Caco-2 (cell line): ENCODE data around the gene SLC25A15. TPM values are rescaled to one million over a fixed set of nuclear protein-coding genes. Genes with fewer than 3 reads are reported as not detected.

ENCODE experiments used
- BruUV-seq: library from RNA; stranded (reverse); fragments of 400-500 nt; replicated peaks from 2 replicates; lab custom pipeline; 2021; lab: Mats Ljungman, UMichigan
- CTCF ChIA-PET: fragments of 300-600 bp; sonication (Branson Sonifier 250); formaldehyde crosslinking; loops from one replicate; lab custom pipeline; 2022; ENCODE audit warnings: antibody characterized with exemption; lab: Charles Lee
- POLR2A ChIA-PET: fragments of 300-600 bp; sonication (Branson Sonifier 250); formaldehyde crosslinking; loops from one replicate; lab custom pipeline; 2022; ENCODE audit warnings: antibody characterized with exemption; lab: Charles Lee
- DNase-seq, 2 experiments: peaks; one replicate each; pipeline versions ENCODE4 v3.0.0 to v3.0.0-alpha.2; 2020 to 2022
- H3K27me3 ChIP-seq: replicated peaks from 2 replicates; pipeline ENCODE4 v1.6.0; 2011; ENCODE audit warnings: low read length; ENCODE audit not compliant: control insufficient read depth, insufficient read depth
- H3K36me3 ChIP-seq: 2 replicates; pipeline ENCODE4 v1.5.1; 2011; ENCODE audit warnings: low read length; ENCODE audit not compliant: control insufficient read depth, insufficient read depth
- H3K4me1 ChIP-seq: fragments of 250-450 bp; sonication (Bioruptor Pico); 2 replicates; pipeline ENCODE4 v1.5.1; 2020; ENCODE audit warnings: mild to moderate bottlenecking
- H3K4me3 ChIP-seq: 2 replicates; pipeline ENCODE4 v1.5.1; 2011; ENCODE audit warnings: low read depth, mild to moderate bottlenecking, control low read depth, low read length
- H3K9me3 ChIP-seq: fragments of 250-450 bp; sonication (Bioruptor Pico); 2 replicates; pipeline ENCODE4 v1.5.1; 2020; ENCODE audit warnings: mild to moderate bottlenecking, moderate library complexity
- H3K27ac Mint-ChIP-seq: one replicate; pipeline ENCODE4 v1.8.0; 2022; ENCODE audit warnings: mixed read lengths; ENCODE audit not compliant: unreplicated experiment
- H3K27me3 Mint-ChIP-seq: one replicate; pipeline ENCODE4 v1.8.0; 2022; ENCODE audit warnings: mixed read lengths; ENCODE audit not compliant: insufficient read depth, unreplicated experiment
- H3K36me3 Mint-ChIP-seq: one replicate; pipeline ENCODE4 v1.8.0; 2022; ENCODE audit warnings: mild to moderate bottlenecking, mixed read lengths; ENCODE audit not compliant: insufficient read depth, unreplicated experiment
- H3K4me1 Mint-ChIP-seq: one replicate; pipeline ENCODE4 v1.8.0; 2022; ENCODE audit warnings: low read depth, mixed read lengths; ENCODE audit not compliant: unreplicated experiment
- H3K4me3 Mint-ChIP-seq: one replicate; pipeline ENCODE4 v1.8.0; 2022; ENCODE audit warnings: mild to moderate bottlenecking, moderate library complexity, mixed read lengths; ENCODE audit not compliant: unreplicated experiment
- H3K9me3 Mint-ChIP-seq: one replicate; pipeline ENCODE4 v1.8.0; 2022; ENCODE audit warnings: mixed read lengths; ENCODE audit not compliant: unreplicated experiment
- intact Hi-C: fragments of 100-400 bp; cut with micrococcal nuclease; formaldehyde crosslinking; loops from one replicate; pipeline ENCODE4 v1.10.0; 2022; ENCODE audit not compliant: unreplicated experiment
- total RNA-seq: library from RNA; stranded (reverse); gene quantifications from 2 replicates; pipeline ENCODE4 v1.2.3, GENCODE V29; 2022
- TF ChIP-seq, protein P1 (sequence below), 2 experiments: fragments of 200-600 bp in 1 of 2; IDR thresholded peaks; 1 replicate in 1 of 2; 2 replicates in 1 of 2; pipeline versions ENCODE4 v1.5.1 to v1.8.0; 2011 to 2022; ENCODE audit warnings: antibody characterized with exemption in 1 of 2, control low read depth in 1 of 2, inconsistent platforms in 1 of 2, low read depth in 1 of 2, low read length in 1 of 2, mild to moderate bottlenecking in 1 of 2, moderate library complexity in 1 of 2; ENCODE audit not compliant: insufficient read depth in 1 of 2, severe bottlenecking in 1 of 2, unreplicated experiment in 1 of 2

SLC25A15 gene
- total RNA-seq, 1 experiment from 2014 or later, result 27.4 TPM

DNA sequence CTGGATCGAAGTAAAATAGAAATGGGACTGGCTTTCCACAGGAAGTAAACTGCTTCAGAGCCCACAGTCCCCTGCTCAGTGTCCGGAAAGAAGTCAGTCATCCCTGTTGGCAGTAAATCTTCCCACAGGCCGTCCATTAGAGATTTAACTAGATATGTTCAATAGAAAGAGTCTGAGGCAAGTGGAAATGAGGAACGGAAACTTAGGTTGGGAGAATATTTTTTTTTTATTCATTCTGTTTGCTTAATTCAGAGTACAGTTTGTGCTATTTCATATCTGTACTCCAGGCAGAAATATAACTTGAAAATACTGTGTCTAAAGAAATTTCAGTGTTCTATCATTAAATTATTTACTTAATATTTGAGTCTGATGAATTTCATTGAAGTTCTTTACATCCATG is 22.7 kb downstream of the SLC25A15 start:
- BruUV-seq, result no TSS peak
- Mint-ChIP-seq H3K27me3 (no peaks in the 10 kb centered on the region), H3K9me3 (peaks cover 10% of the 10 kb centered on the region), H3K36me3 (peaks cover 15% of the 10 kb centered on the region), H3K4me1 (no peaks in the 10 kb centered on the region), H3K4me3 (no peak overlapping the region), H3K27ac (no peak overlapping the region)
- Histone ChIP-seq H3K27me3 (no peaks in the 10 kb centered on the region), H3K4me3 (no peak overlapping the region), H3K9me3 (no peaks in the 10 kb centered on the region; the same call in 1 of the 2 replicates), H3K36me3 (peaks cover 2% of the 10 kb centered on the region; the same call in 1 of the 2 replicates), H3K4me1 (no peaks in the 10 kb centered on the region)
- TF ChIP-seq, protein P1, sequence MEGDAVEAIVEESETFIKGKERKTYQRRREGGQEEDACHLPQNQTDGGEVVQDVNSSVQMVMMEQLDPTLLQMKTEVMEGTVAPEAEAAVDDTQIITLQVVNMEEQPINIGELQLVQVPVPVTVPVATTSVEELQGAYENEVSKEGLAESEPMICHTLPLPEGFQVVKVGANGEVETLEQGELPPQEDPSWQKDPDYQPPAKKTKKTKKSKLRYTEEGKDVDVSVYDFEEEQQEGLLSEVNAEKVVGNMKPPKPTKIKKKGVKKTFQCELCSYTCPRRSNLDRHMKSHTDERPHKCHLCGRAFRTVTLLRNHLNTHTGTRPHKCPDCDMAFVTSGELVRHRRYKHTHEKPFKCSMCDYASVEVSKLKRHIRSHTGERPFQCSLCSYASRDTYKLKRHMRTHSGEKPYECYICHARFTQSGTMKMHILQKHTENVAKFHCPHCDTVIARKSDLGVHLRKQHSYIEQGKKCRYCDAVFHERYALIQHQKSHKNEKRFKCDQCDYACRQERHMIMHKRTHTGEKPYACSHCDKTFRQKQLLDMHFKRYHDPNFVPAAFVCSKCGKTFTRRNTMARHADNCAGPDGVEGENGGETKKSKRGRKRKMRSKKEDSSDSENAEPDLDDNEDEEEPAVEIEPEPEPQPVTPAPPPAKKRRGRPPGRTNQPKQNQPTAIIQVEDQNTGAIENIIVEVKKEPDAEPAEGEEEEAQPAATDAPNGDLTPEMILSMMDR (IDR thresholded peaks at IDR 0.05; ENCODE audit: insufficient read depth in 1 of 2, low read depth in 1 of 2, low read length in 1 of 2, severe bottlenecking in 1 of 2, unreplicated experiment in 1 of 2), result no peak
- ChIA-PET CTCF (no interaction called here), POLR2A (no interaction called here)
- no peak for DNase-seq
- intact Hi-C loops, result no loop called here

GRCh38 chr13:40812724-40813445 is 23.5 kb downstream of the SLC25A15 start:
- H3K4me3 Mint-ChIP-seq, result no peak overlapping the region
- Histone ChIP-seq H3K36me3 (peaks cover 2% of the 10 kb centered on the region; the same call in 1 of the 2 replicates), H3K4me1 (no peaks in the 10 kb centered on the region), H3K9me3 (no peaks in the 10 kb centered on the region; the same call in 1 of the 2 replicates), H3K27me3 (no peaks in the 10 kb centered on the region), H3K4me3 (no peak overlapping the region)
- H3K4me1 Mint-ChIP-seq, result no peaks in the 10 kb centered on the region
- CTCF ChIA-PET, result interaction anchor here (2.1 kb wide), 1 partner anchor 23 kb away, joined by 8 read pairs; the partner anchor contains the start of gene SLC25A15
- no peaks in the 10 kb centered on the region for H3K27me3 Mint-ChIP-seq
- H3K27ac Mint-ChIP-seq, result no peak overlapping the region
- TF ChIP-seq, protein P1 (IDR thresholded peaks at IDR 0.05; ENCODE audit: insufficient read depth in 1 of 2, low read depth in 1 of 2, low read length in 1 of 2, severe bottlenecking in 1 of 2, unreplicated experiment in 1 of 2), result no peak
- intact Hi-C loops, result no loop called here
- POLR2A ChIA-PET, result no interaction called here
- no TSS peak for BruUV-seq
- DNase-seq, result no peak
- H3K9me3 Mint-ChIP-seq, result peaks cover 10% of the 10 kb centered on the region
- peaks cover 12% of the 10 kb centered on the region for H3K36me3 Mint-ChIP-seq

DNA sequence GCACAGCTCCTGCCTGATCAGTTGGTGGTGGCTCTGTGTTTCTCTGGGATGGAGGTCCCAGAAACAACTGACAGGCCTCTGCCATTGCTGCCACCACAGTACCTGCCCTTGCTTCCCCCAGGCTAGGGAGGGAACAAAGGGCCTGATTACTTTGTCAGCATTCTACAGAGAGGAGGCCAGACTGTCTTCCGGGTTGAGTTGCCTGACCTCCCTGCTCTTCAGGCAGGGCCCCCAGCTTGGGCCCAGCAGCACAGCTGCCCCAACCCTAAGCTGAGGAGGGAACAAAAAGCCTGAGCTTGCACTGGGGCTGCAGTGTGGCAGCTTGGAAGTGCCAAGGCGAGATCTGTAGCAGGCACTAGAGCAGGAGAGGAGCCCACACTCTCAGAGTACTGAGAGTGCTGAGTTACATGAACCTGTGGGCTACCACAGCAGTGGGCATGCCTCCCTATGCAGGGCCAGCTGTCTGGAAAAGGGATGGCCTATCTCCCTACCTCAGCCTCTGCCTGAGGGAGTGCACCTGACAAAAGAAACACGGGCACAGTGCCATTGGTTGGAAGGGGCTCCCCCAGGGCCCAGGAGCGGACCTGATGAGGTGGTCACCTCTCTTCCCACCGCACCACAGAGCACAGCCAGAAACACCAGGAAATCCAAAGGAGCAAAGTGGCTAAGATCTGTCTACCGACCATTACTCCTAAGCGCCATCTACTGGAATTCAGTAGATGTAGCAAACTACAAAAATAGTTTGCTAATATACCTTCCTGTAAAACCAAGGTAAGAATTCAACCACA is 24.4 kb downstream of the SLC25A15 start:
- Mint-ChIP-seq H3K9me3 (peaks cover 10% of the 10 kb centered on the region), H3K36me3 (peaks cover 12% of the 10 kb centered on the region), H3K4me1 (no peaks in the 10 kb centered on the region), H3K27ac (no peak overlapping the region), H3K27me3 (no peaks in the 10 kb centered on the region), H3K4me3 (no peak overlapping the region)
- peaks cover 2% of the 10 kb centered on the region; the same call in 1 of the 2 replicates for H3K36me3 ChIP-seq
- intact Hi-C loops, result loop anchor here (1.0 to 2.0 kb wide), 2 partner anchors 25 to 37 kb away; partner anchors contain the start of gene SLC25A15
- TF ChIP-seq, protein P1 (IDR thresholded peaks at IDR 0.05; ENCODE audit: insufficient read depth in 1 of 2, low read depth in 1 of 2, low read length in 1 of 2, severe bottlenecking in 1 of 2, unreplicated experiment in 1 of 2), result peak; percentile 58 to 67
- peak in 1 of 2 experiments; percentile 19 for DNase-seq
- no peaks in the 10 kb centered on the region for H3K27me3 ChIP-seq
- H3K4me3 ChIP-seq, result no peak overlapping the region
- BruUV-seq, result no TSS peak
- ChIA-PET CTCF (interaction anchor here (2.1 kb wide), 1 partner anchor 24 kb away, joined by 8 read pairs; the partner anchor contains the start of gene SLC25A15), POLR2A (no interaction called here)
- H3K4me1 ChIP-seq, result no peaks in the 10 kb centered on the region; the same call in 1 of the 2 replicates
- H3K9me3 ChIP-seq, result no peaks in the 10 kb centered on the region; the same call in 1 of the 2 replicates
